ENCODE measurements around the gene GPRIN2.
"Not testable (repeated sequence)": the region's sequence is repeated elsewhere in the genome, so short reads cannot be mapped to it uniquely, and the experiment has no call there.

Gene GPRIN2

GRCh38 chr10:46518028-46518725 is 38.3 kb downstream of the GPRIN2 start:
- no peak for DNase-seq

- DNase-seq: no peak
Observed at GRCh38 chr10:46517541-46517940, 38.9 kb downstream of the GPRIN2 start.

GRCh38 chr10:46516660-46517416 is 39.6 kb downstream of the GPRIN2 start:
- DNase-seq: no peak

DNA sequence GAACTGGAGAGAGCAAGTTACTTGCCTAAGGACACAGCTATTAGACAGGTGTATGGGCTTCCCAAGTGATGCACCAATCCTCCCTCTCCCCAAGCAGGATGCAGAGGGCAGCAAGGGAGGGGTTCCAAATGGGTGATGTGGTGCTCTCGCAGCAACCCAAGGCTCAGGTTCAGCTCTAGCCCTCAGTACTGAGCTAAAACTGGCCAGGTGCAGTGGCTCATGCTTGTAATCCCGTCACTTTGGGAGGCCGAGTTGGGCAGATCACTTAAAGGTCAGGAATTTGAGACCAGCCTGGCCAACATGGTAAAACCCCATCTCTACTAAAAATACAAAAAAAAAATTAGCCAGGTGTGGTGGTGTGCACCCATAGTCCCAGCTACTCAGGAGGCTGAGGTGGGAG is 40.7 kb downstream of the GPRIN2 start:
- DNase-seq: no peak

DNA sequence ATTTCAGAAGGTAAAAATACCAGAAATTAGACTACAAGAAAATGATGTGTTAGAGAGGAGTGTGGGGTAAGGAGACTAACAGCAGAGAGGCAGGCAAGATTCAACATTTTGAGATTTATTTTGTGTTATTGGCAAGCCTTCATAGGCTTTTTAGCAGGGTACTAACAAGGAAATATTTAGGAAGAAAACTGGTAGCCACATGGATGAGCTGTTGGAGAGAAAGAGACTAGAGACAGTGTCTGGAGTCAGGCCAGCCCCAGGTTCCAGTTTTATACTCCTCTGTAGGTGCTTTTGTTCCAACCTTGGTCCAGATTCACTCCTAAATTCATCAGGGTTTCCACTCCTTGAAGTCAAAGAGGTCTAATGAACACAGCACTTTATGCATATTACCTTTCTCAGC is 41.1 kb downstream of the GPRIN2 start:
- peak in 1 of 14 donors; percentile 44 for DNase-seq

- DNase-seq: no peak
Observed at GRCh38 chr10:46514899-46515298, 41.6 kb downstream of the GPRIN2 start.

DNA sequence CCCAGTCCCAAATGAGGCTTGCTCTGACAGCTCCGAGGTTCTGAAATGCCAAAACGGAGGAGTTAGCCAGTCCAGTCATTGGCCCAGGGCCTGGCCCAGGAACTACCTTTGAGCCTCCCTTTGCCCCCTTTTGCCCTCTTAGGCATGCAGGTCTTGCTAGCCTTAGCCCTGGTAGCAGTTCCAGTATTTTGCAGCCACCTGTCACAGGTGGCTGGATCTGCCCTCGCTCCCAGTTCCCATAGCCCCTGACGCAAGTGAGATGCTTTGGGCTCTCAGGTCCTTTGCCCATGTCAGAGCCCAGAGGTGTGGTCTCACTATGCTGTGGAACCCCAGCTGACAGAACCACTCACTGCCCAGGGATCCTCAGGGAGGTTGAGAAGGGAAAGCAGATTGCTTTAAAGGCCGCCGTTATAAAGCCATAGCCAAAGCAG is 42.0 kb downstream of the GPRIN2 start:
- DNase-seq: no peak

- not testable (repeated sequence) for DNase-seq
Observed at GRCh38 chr10:46513333-46513732, 43.1 kb downstream of the GPRIN2 start.

DNA sequence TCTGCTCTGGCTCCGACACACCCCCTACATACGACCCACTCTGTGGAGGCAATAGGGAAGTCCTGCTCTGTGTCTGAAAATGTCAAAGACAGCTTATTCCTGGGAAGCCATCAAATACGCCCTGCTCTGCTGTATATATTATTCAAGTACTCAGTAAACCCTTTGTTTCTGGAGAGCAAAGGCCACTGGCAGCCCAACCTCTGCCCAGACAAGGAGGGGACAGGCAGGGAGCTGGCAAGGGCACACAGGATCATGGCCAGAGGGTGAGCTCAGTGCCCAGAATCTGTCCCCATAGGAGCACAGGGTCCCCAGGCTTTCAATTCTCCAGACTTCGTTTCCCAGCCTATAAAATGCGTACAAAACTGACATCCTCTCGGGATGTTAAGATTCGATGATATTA is 43.7 kb downstream of the GPRIN2 start:
- DNase-seq: not testable (repeated sequence)

- DNase-seq: not testable (repeated sequence)
Observed at GRCh38 chr10:46512002-46512401, 44.5 kb downstream of the GPRIN2 start.
